Sigmoid colon (tissue), 7 donors: ENCODE measurements around the gene PRPH2. TPM values are rescaled to one million over a fixed set of nuclear protein-coding genes. Genes with fewer than 3 reads are reported as not detected.

Experiments used
- DNase-seq: peaks from one replicate; pipeline ENCODE4 v3.0.0-alpha.2; 2019
- H3K27ac ChIP-seq, 4 donors: fragments of 200-600 bp; sonication (generic); one replicate each; pipeline ENCODE4 v1.5.1; 2016 to 2019; ENCODE audit warnings: mild to moderate bottlenecking in 1 of 4
- H3K27me3 ChIP-seq, 3 donors: fragments of 200-600 bp; sonication (generic); one replicate each; pipeline ENCODE4 v1.5.1; 2019; ENCODE audit warnings: mild to moderate bottlenecking in 1 of 3
- H3K36me3 ChIP-seq, 4 donors: fragments of 200-600 bp; sonication (generic); one replicate each; pipeline ENCODE4 v1.5.1; 2016 to 2019
- H3K4me1 ChIP-seq, 4 donors: fragments of 200-600 bp; sonication (generic); one replicate each; pipeline ENCODE4 v1.5.1; 2017 to 2019
- H3K4me3 ChIP-seq, 4 donors: fragments of 200-600 bp; sonication (generic); one replicate each; pipeline ENCODE4 v1.5.1; 2017 to 2019; ENCODE audit warnings: mild to moderate bottlenecking in 2 of 4, moderate library complexity in 1 of 4
- H3K9me3 ChIP-seq, 4 donors: fragments of 200-600 bp in 3 of 4; sonication (generic) in 3 of 4; one replicate each; pipeline versions ENCODE4 v1.5.1 to v1.6.1; 2013 to 2019
- EP300 ChIP-seq, 4 donors: sonication (generic); formaldehyde crosslinking; IDR thresholded peaks; one replicate each; pipeline ENCODE4 v1.6.1; 2017; ENCODE audit warnings: antibody characterized with exemption in 4 of 4
- POLR2A ChIP-seq, 2 donors: fragments of 450-650 bp; IDR thresholded peaks; one replicate each; pipeline ENCODE4 v1.6.1; 2016; ENCODE audit warnings: antibody characterized with exemption in 2 of 2, mild to moderate bottlenecking in 2 of 2, moderate library complexity in 2 of 2
- POLR2AphosphoS5 ChIP-seq, 4 donors: sonication (generic); formaldehyde crosslinking; IDR thresholded peaks; one replicate each; pipeline ENCODE4 v1.6.1; 2017; ENCODE audit warnings: antibody characterized with exemption in 4 of 4
- WGBS, 2 donors: extraction: QIAGEN DNeasy Blood & Tissue Kit; methylation state at CpG; one replicate each; pipeline ENCODE4 v1.1.7; 2013; 5-methylcytosine and 5-hydroxymethylcytosine counted together
- intact Hi-C: fragments of 100-400 bp; cut with DNase I; formaldehyde crosslinking; loops from one replicate; pipeline ENCODE4 v1.15.1; 2023
- polyA plus RNA-seq, 3 donors: library from polyadenylated mRNA; stranded (reverse); fragments of 200-250 nt; gene quantifications; one replicate each; pipeline ENCODE4 v1.2.3, GENCODE V29; 2013
- total RNA-seq, 4 donors: library from RNA; depleted of rRNA; stranded (reverse); fragments of >200 nt; gene quantifications; one replicate each; pipeline ENCODE4 v1.1.0, GENCODE V29; 2016
- TF ChIP-seq, protein P1 (sequence below), 4 experiments: fragments of 450-650 bp in 3 of 4; fragments of 200-600 bp in 1 of 4; IDR thresholded peaks; one replicate each; pipeline ENCODE4 v1.5.1; 2016 to 2019; ENCODE audit warnings: antibody characterized with exemption in 4 of 4, mild to moderate bottlenecking in 3 of 4, moderate library complexity in 2 of 4
- donor health status: healthy with polysubstance abuse.
- donor health status: Bipolar disorder and iron deficiency.
- donor health status: healthy.

Gene PRPH2
- total and polyA plus RNA-seq, 7 donors: under 0.01 to 3.5 (median 0.71) TPM; not detected in 1

DNA sequence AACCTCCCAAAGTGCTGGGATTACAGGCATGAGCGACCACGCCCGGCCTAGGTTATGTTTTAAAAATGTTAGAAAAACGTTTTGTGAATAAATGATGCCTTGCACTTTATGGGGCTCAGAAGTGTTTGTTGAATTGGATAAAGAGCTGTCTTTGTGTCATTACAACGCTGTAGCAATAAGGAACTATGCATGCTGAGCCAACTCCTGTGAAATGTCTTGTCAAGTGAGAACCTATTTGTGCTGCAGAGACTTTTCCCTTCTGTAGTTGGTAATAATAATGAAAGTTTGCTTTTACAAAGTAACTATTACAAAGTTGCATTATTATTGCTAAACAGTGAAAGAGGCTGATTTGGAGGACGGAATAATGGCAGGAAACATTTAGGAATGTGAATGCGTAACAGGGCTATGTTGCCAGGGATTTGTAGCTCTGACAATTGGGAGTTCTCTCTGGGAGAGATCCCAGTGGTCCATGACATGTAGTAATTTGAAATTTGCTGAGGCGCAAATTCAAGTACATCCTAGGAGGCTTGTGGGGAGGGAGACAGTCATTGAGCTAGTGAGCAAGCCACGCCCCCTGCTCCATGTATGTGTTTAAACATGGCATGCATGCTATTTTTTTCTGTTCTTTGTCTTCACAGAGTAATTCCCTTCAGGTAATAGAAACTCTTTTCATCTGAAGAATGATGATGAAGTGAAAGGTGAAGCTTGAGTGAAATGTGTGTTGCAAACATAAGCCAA is 42.7 kb upstream of the PRPH2 start:
- no peak for DNase-seq
- no peak overlapping the region for H3K27ac ChIP-seq
- 47 to 78% methylated on average over 9 of the region's 9 CpGs for WGBS, 2 donors
- no peaks in the 10 kb centered on the region for H3K27me3 ChIP-seq
- TF ChIP-seq POLR2A (IDR thresholded peaks at IDR 0.05): no peak
- no peak for TF ChIP-seq POLR2AphosphoS5 (IDR thresholded peaks at IDR 0.05)
- TF ChIP-seq, protein P1, sequence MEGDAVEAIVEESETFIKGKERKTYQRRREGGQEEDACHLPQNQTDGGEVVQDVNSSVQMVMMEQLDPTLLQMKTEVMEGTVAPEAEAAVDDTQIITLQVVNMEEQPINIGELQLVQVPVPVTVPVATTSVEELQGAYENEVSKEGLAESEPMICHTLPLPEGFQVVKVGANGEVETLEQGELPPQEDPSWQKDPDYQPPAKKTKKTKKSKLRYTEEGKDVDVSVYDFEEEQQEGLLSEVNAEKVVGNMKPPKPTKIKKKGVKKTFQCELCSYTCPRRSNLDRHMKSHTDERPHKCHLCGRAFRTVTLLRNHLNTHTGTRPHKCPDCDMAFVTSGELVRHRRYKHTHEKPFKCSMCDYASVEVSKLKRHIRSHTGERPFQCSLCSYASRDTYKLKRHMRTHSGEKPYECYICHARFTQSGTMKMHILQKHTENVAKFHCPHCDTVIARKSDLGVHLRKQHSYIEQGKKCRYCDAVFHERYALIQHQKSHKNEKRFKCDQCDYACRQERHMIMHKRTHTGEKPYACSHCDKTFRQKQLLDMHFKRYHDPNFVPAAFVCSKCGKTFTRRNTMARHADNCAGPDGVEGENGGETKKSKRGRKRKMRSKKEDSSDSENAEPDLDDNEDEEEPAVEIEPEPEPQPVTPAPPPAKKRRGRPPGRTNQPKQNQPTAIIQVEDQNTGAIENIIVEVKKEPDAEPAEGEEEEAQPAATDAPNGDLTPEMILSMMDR (IDR thresholded peaks at IDR 0.05): no peak
- no peak for TF ChIP-seq EP300 (IDR thresholded peaks at IDR 0.05)
- H3K4me3 ChIP-seq: no peak overlapping the region
- H3K36me3 ChIP-seq: peaks cover 0 to 2% (median 0%) of the 10 kb centered on the region in 4 donors
- intact Hi-C loops: no loop called here
- H3K9me3 ChIP-seq: no peaks in the 10 kb centered on the region
- H3K4me1 ChIP-seq: no peaks in the 10 kb centered on the region

DNA sequence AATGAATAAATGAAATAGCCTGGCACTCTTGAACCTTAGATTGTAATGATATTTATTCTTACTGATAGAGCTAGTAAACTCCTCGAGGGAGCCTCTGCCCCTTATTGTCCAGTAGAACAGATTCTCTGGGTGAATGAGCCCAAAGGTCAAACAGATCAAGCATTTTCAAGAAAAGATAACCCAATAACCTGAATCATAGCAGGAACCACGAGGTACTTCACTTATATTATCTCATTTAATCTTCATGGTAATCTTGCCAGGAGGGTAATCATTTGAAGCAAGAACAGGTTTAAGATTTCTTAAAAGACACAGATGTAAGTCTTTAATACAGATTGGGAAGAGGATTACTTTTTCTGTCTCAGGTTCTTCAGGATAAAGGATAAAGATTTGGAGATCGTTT is 40.6 kb upstream of the PRPH2 start:
- no peak overlapping the region for H3K27ac ChIP-seq
- DNase-seq: no peak
- H3K4me3 ChIP-seq: no peak overlapping the region
- no peak for TF ChIP-seq POLR2A (IDR thresholded peaks at IDR 0.05)
- no peak for TF ChIP-seq EP300 (IDR thresholded peaks at IDR 0.05)
- no peak for TF ChIP-seq POLR2AphosphoS5 (IDR thresholded peaks at IDR 0.05)
- TF ChIP-seq, protein P1 (IDR thresholded peaks at IDR 0.05): no peak
- no peaks in the 10 kb centered on the region for H3K27me3 ChIP-seq
- no peaks in the 10 kb centered on the region for H3K4me1 ChIP-seq
- H3K36me3 ChIP-seq: peaks cover 0 to 7% (median 2%) of the 10 kb centered on the region in 4 donors
- WGBS, 2 donors: 31 to 70% methylated on average over 3 of the region's 3 CpGs
- H3K9me3 ChIP-seq: no peaks in the 10 kb centered on the region
- intact Hi-C loops: no loop called here

DNA sequence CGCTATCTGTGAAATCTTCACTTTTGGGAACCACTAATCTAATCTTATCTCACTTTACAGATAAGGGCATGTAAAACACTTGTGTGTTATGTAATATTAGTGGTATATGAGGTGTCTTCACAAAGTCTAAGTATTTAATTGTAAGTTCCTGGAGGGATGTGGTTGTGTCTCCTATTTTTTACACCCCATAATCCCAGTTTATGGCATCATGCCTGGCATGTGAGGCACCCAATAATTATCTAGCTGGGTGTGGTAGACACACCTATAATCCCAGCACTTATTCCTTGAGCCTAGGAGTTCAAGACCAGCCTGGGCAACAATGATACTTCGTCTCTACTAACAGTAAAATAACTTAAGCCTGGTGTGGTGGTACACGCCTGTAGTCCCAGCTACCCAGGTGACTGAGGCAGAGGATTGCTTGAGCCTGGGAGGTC is 40.0 kb upstream of the PRPH2 start:
- Histone ChIP-seq H3K4me1 (no peaks in the 10 kb centered on the region), H3K9me3 (no peaks in the 10 kb centered on the region), H3K4me3 (no peak overlapping the region), H3K27ac (no peak overlapping the region), H3K27me3 (no peaks in the 10 kb centered on the region), H3K36me3 (peaks cover 0 to 7% (median 2%) of the 10 kb centered on the region in 4 donors)
- intact Hi-C loops: no loop called here
- no peak for TF ChIP-seq POLR2A (IDR thresholded peaks at IDR 0.05)
- TF ChIP-seq EP300 (IDR thresholded peaks at IDR 0.05): no peak
- TF ChIP-seq, protein P1 (IDR thresholded peaks at IDR 0.05): no peak
- no peak for TF ChIP-seq POLR2AphosphoS5 (IDR thresholded peaks at IDR 0.05)
- DNase-seq: no peak
- 25 to 67% methylated on average over 3 of the region's 3 CpGs for WGBS, 2 donors

DNA sequence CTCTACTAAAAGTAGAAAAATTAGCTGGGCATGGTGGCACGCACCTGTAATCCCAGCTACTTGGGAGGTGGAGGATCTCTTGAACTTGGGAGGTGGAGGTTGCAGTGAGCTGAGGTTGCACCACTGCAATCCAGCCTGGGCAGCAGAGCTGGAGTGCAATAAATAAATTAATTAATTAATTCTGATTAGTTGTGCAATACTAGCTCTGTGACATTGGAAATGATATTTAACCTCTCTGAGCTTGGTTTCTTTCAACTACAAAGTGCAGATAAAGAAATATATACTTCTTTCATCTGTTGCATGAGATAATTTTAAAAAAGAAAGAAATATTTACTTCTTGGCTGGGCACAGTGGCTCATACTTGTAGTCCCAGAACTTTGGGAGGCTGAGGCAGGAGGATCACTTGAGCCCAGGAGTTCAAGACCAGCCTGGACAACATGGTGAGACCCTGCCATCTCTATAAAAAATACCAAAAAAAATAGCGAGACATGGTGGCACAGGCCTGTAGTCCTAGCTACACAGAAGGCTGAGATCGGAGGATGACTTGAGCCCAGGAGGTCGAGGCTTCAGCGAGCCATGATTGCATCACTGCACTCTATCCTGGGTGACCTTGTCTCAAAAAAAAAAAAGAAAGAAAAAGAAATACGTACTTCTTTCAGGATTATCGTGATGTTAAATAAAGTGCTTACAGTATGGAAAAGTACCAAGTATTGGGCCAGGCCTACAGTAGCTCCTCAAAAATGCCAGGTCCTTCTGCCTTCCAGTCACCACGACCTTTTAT is 39.1 kb upstream of the PRPH2 start:
- H3K36me3 ChIP-seq: peaks cover 0 to 7% (median 2%) of the 10 kb centered on the region in 4 donors
- no peaks in the 10 kb centered on the region for H3K9me3 ChIP-seq
- TF ChIP-seq, protein P1 (IDR thresholded peaks at IDR 0.05): no peak
- TF ChIP-seq POLR2AphosphoS5 (IDR thresholded peaks at IDR 0.05) (no peak), POLR2A (IDR thresholded peaks at IDR 0.05) (no peak), EP300 (IDR thresholded peaks at IDR 0.05) (no peak)
- no peak overlapping the region for H3K27ac ChIP-seq
- 89 to 94% methylated on average over 8 of the region's 8 CpGs for WGBS, 2 donors
- intact Hi-C loops: no loop called here
- H3K27me3 ChIP-seq: no peaks in the 10 kb centered on the region
- H3K4me1 ChIP-seq: no peaks in the 10 kb centered on the region
- DNase-seq: no peak
- H3K4me3 ChIP-seq: no peak overlapping the region
